ENCODE measurements around the gene GOLGA6D. TPM values are rescaled to one million over a fixed set of nuclear protein-coding genes. Genes with fewer than 3 reads are reported as not detected.
"Not testable (repeated sequence)": the region's sequence is repeated elsewhere in the genome, so short reads cannot be mapped to it uniquely, and the experiment has no call there.

Gene GOLGA6D
- total RNA-seq, result not detected

DNA sequence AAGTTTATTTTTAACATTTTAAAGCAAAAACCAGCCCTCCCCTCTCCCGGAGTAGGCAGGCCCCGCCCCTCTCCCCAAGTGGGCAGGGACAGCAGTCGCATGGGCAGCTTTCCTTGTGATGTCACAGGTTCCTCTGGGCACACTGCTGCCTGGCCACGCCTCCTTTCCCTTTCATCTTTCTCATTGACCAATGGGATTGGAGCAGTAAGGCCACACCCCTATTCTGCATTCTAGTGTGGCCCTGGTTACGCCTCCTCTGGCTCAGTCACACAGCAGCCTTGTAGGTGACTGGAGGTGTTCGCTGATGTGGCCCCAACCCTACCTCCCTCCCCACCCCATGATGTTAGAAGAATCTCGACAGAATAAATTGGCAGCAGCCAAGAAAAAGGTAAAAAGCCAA lies at the start of gene GOLGA6D:
TSS of gene GOLGA6D (plus strand) at position 264 of the 400 bp plus-strand sequence. CDS start at position 305, 41 bp downstream.
- not testable (repeated sequence) for ATAC-seq (ENCODE audit: insufficient number of reproducible peaks, low FRiP score, low read depth); H3K4me3 ChIP-seq; DNase-seq (ENCODE audit: low spot score); H3K36me3 ChIP-seq; H3K4me1 ChIP-seq (ENCODE audit: control insufficient read depth in 1 of 2, low read depth in 2 of 2); H3K27me3 ChIP-seq (replicated peaks; ENCODE audit: insufficient read depth); H3K27ac ChIP-seq; H3K9me3 ChIP-seq

DNA sequence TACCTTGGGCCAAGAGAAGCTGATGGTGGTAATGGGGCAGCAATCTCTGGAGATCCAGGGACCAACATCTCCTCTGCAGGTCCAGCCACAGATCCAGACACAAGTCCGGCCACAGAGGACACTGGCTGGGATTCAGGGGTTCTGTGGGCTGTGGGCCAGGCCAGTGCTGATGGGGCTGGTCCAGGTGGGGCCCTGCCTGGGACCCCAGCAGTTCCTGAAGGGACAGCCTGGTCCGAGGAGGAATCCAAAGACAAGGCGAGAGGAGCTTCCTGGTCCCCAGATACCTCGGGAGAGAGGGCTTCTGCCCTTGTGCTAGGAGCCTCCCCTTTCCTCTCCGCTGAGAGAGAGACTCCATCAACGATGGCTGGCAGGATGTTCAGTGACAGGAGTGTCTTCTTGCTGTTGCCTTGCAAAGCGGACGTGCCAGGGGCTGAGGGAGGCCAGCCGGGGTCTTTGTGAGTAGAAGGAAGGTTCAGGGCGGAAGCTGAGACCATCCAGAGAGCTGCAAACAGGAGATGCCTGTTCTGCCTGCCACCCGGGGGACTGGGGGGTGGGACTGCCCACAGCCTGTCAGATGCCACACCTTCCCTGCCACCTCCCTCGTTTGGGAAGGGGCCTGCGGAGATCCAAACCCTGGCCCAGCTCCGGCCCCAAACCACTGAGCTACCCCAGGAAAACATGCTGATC lies 49.0 kb upstream of the GOLGA6D start:
- Histone ChIP-seq H3K4me3 (no peak overlapping the region), H3K36me3 (no peaks in the 10 kb centered on the region), H3K27me3 (replicated peaks; ENCODE audit: insufficient read depth) (no peaks in the 10 kb centered on the region), H3K9me3 (no peaks in the 10 kb centered on the region), H3K4me1 (ENCODE audit: control insufficient read depth in 1 of 2, low read depth in 2 of 2) (no peaks in the 10 kb centered on the region), H3K27ac (no peak overlapping the region)
- TF ChIP-seq CTCF (IDR thresholded peaks at IDR 0.05), result no peak
- DNase-seq (ENCODE audit: low spot score), result no peak
- no peak for ATAC-seq (ENCODE audit: insufficient number of reproducible peaks, low FRiP score, low read depth)

- ATAC-seq (ENCODE audit: insufficient number of reproducible peaks, low FRiP score, low read depth) (no peak), DNase-seq (ENCODE audit: low spot score) (no peak)
- H3K27ac ChIP-seq, result no peak overlapping the region
- H3K4me3 ChIP-seq, result no peak overlapping the region
- TF ChIP-seq CTCF (IDR thresholded peaks at IDR 0.05), result no peak
- no peaks in the 10 kb centered on the region for H3K27me3 ChIP-seq (replicated peaks; ENCODE audit: insufficient read depth)
- H3K36me3 ChIP-seq, result no peaks in the 10 kb centered on the region
- no peaks in the 10 kb centered on the region for H3K9me3 ChIP-seq
- H3K4me1 ChIP-seq (ENCODE audit: control insufficient read depth in 1 of 2, low read depth in 2 of 2), result no peaks in the 10 kb centered on the region
These were observed 48.3 kb upstream of the GOLGA6D start for GRCh38 chr15:75234191-75234810.

GRCh38 chr15:75235051-75235673 lies 47.5 kb upstream of the GOLGA6D start:
- Histone ChIP-seq H3K27ac (no peak overlapping the region), H3K9me3 (no peaks in the 10 kb centered on the region), H3K36me3 (no peaks in the 10 kb centered on the region), H3K4me1 (ENCODE audit: control insufficient read depth in 1 of 2, low read depth in 2 of 2) (no peaks in the 10 kb centered on the region), H3K27me3 (replicated peaks; ENCODE audit: insufficient read depth) (no peaks in the 10 kb centered on the region), H3K4me3 (no peak overlapping the region)
- ATAC-seq (ENCODE audit: insufficient number of reproducible peaks, low FRiP score, low read depth), result no peak
- TF ChIP-seq CTCF (IDR thresholded peaks at IDR 0.05), result no peak
- DNase-seq (ENCODE audit: low spot score), result no peak

DNA sequence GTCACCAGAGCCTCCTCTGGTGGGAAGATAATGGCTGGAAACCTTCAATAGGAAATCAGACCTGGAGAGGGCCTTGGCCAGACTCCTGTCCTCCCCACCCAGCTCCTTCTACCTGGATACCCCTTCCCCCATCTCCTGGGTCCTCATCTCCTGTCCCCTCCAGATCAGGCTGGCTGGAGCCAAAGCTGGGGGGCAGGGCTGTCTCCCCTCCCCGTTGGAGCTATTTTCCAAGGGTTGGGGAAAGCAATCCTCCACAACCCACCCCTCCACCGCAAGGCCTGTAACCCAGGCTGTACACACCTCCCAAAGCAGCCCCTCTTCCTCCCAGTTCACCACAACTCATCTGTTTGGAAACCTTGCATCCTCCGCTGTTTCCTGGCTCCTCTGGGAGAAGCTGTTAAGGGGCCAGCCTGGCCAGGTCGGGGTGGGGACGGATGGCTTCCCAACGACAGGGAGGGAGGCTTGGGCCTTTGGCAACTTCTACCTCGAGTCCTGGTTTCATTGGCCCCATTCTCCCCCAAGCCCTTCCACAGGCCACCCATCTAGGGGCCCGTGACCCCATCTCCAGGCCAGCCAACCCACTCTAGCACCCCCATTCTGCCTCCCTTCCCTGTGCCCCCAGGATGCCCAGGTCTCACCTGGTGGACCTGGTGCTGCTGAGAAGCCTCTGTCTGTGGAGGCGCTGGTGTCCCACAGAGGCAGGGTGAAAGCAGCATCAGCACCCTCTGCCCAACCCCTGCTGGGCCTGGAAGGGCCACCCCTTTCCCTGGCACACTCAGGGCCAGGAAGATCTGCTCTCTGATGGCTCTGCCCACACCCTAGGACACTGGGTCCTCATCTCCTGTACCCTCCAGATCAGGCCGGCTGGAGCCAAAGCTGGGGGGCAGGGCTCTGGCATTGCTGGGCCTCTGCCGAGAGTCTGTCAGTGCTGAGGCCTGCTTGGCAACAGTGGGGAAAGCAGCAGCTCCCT lies 46.6 kb upstream of the GOLGA6D start:
- H3K4me3 ChIP-seq, result no peak overlapping the region
- no peaks in the 10 kb centered on the region for H3K27me3 ChIP-seq (replicated peaks; ENCODE audit: insufficient read depth)
- ATAC-seq (ENCODE audit: insufficient number of reproducible peaks, low FRiP score, low read depth), result no peak
- DNase-seq (ENCODE audit: low spot score), result no peak
- H3K9me3 ChIP-seq, result no peaks in the 10 kb centered on the region
- no peaks in the 10 kb centered on the region for H3K4me1 ChIP-seq (ENCODE audit: control insufficient read depth in 1 of 2, low read depth in 2 of 2)
- no peaks in the 10 kb centered on the region for H3K36me3 ChIP-seq
- TF ChIP-seq CTCF (IDR thresholded peaks at IDR 0.05), result no peak
- H3K27ac ChIP-seq, result no peak overlapping the region

Data from thoracic aorta (tissue), 2 donors.